H1 (cell line): ENCODE data around the gene CDC73. TPM values are rescaled to one million over a fixed set of nuclear protein-coding genes. Genes with fewer than 3 reads are reported as not detected.

ENCODE experiments used
- CTCF ChIA-PET: fragments of 300-600 bp; sonication (Branson Sonifier 250); formaldehyde crosslinking; loops from one replicate; lab custom pipeline; 2021; ENCODE audit not compliant: partially characterized antibody; lab: Charles Lee
- POLR2A ChIA-PET: fragments of 300-600 bp; sonication (Branson Sonifier 250); formaldehyde crosslinking; loops from one replicate; lab custom pipeline; 2021; ENCODE audit warnings: inconsistent platforms; ENCODE audit not compliant: partially characterized antibody; lab: Charles Lee
- DNase-seq, 2 experiments: peaks; one replicate each; pipeline versions ENCODE4 v3.0.0 to v3.0.0-alpha.2; 2010 to 2022; ENCODE audit warnings: low spot score in 2 of 2, low read depth in 1 of 2, mixed read lengths in 1 of 2
- FAIRE-seq: peaks from 2 replicates; lab custom pipeline; 2011; peaks lifted over from hg19 to GRCh38; lab: Jason Lieb, UNC
- H2AFZ ChIP-seq: 2 replicates; pipeline ENCODE4 v1.8.1; 2012; ENCODE audit warnings: low read length, inconsistent platforms
- H2AK5ac ChIP-seq: 2 replicates; pipeline ENCODE4 v1.6.1; 2013; ENCODE audit warnings: low read depth, low read length
- H2BK120ac ChIP-seq: replicated peaks from 2 replicates; pipeline ENCODE3; 2013; ENCODE audit warnings: low read depth, low read length, inconsistent platforms
- H2BK12ac ChIP-seq: 2 replicates; pipeline ENCODE4 v1.6.1; 2013; ENCODE audit warnings: low read depth, low read length
- H2BK15ac ChIP-seq: 2 replicates; pipeline ENCODE4 v1.6.1; 2013; ENCODE audit warnings: low read length
- H2BK20ac ChIP-seq: 2 replicates; pipeline ENCODE4 v1.6.1; 2013; ENCODE audit warnings: low read length
- H2BK5ac ChIP-seq: 2 replicates; pipeline ENCODE4 v1.6.1; 2013; ENCODE audit warnings: low read depth, low read length
- H3K14ac ChIP-seq: 2 replicates; pipeline ENCODE4 v1.6.1; 2013; ENCODE audit warnings: inconsistent platforms; ENCODE audit not compliant: insufficient read length
- H3K18ac ChIP-seq: 2 replicates; pipeline ENCODE4 v1.6.1; 2013; ENCODE audit warnings: low read length; ENCODE audit errors: extremely low read depth
- H3K23ac ChIP-seq: 2 replicates; pipeline ENCODE4 v1.6.1; 2013; ENCODE audit warnings: inconsistent platforms; ENCODE audit not compliant: insufficient read length
- H3K23me2 ChIP-seq: 2 replicates; pipeline ENCODE4 v1.6.1; 2013; ENCODE audit warnings: low read depth, low read length
- H3K27ac ChIP-seq: 2 replicates; pipeline ENCODE4 v1.6.1; 2011; ENCODE audit warnings: low read depth, low read length, inconsistent platforms
- H3K27me3 ChIP-seq, 4 experiments: replicated peaks in 1 of 4; 1 replicate in 1 of 4; 2 replicates in 3 of 4; pipeline versions ENCODE4 v1.6.1 to v1.8.1; 2011 to 2013; ENCODE audit warnings: low read length in 3 of 4, mild to moderate bottlenecking in 3 of 4, inconsistent platforms in 2 of 4, mixed read lengths in 2 of 4, moderate library complexity in 1 of 4; ENCODE audit not compliant: control insufficient read depth in 3 of 4, insufficient read depth in 3 of 4; ENCODE audit errors: extremely low read depth in 1 of 4
- H3K36me3 ChIP-seq, 4 experiments: 2 replicates each; pipeline versions ENCODE4 v1.6.1 to v1.8.1; 2011 to 2013; ENCODE audit warnings: mild to moderate bottlenecking in 4 of 4, low read length in 3 of 4, moderate library complexity in 2 of 4, control low read depth in 1 of 4, inconsistent platforms in 1 of 4; ENCODE audit not compliant: insufficient read depth in 4 of 4, control insufficient read depth in 2 of 4
- H3K4ac ChIP-seq: replicated peaks from 2 replicates; pipeline ENCODE3; 2013; ENCODE audit warnings: low read length, low read depth, mixed read lengths, inconsistent platforms; ENCODE audit not compliant: insufficient read length
- H3K4me1 ChIP-seq, 4 experiments: replicated peaks in 1 of 4; 1 replicate in 1 of 4; 2 replicates in 3 of 4; pipeline versions ENCODE4 v1.6.1 to v1.8.1; 2011 to 2013; ENCODE audit warnings: low read length in 3 of 4, inconsistent platforms in 2 of 4, mixed read lengths in 1 of 4; ENCODE audit not compliant: insufficient read depth in 4 of 4, control insufficient read depth in 3 of 4
- H3K4me2 ChIP-seq, 2 experiments: 2 replicates each; pipeline versions ENCODE4 v1.6.1 to v1.8.1; 2011 to 2013; ENCODE audit warnings: low read depth in 2 of 2, low read length in 2 of 2, control low read depth in 1 of 2, inconsistent platforms in 1 of 2, mild to moderate bottlenecking in 1 of 2; ENCODE audit not compliant: insufficient read depth in 1 of 2
- H3K4me3 ChIP-seq, 4 experiments: fragments of 200-600, 300-600 bp in 1 of 4; sonication (generic), shearing (Covaris generic), sonication (Bioruptor Twin) in 1 of 4; 2 replicates each; pipeline versions ENCODE4 v1.5.1 to v1.8.1; 2011 to 2016; ENCODE audit warnings: low read length in 4 of 4, low read depth in 3 of 4, control low read depth in 2 of 4, inconsistent platforms in 2 of 4, mild to moderate bottlenecking in 2 of 4, mixed read lengths in 1 of 4, moderate library complexity in 1 of 4; ENCODE audit not compliant: insufficient read depth in 2 of 4; ENCODE audit errors: extremely low read depth in 1 of 4
- H3K56ac ChIP-seq: replicated peaks from 2 replicates; pipeline ENCODE3; 2013; ENCODE audit warnings: low read depth, mild to moderate bottlenecking, mixed read lengths, low read length, inconsistent platforms; ENCODE audit not compliant: insufficient read length
- H3K79me1 ChIP-seq: 2 replicates; pipeline ENCODE4 v1.6.1; 2013; ENCODE audit warnings: low read depth, low read length, control low read depth
- H3K79me2 ChIP-seq, 2 experiments: 2 replicates each; pipeline versions ENCODE4 v1.6.1 to v1.8.1; 2012 to 2013; ENCODE audit warnings: low read length in 2 of 2, mild to moderate bottlenecking in 2 of 2, inconsistent platforms in 1 of 2; ENCODE audit not compliant: insufficient read depth in 2 of 2, control insufficient read depth in 1 of 2
- H3K9ac ChIP-seq, 4 experiments: replicated peaks in 1 of 4; 1 replicate in 1 of 4; 2 replicates in 3 of 4; pipeline versions ENCODE4 v1.6.1 to v1.8.1; 2011 to 2013; ENCODE audit warnings: low read depth in 3 of 4, low read length in 3 of 4, control low read depth in 2 of 4, mild to moderate bottlenecking in 2 of 4, moderate library complexity in 2 of 4, inconsistent platforms in 1 of 4; ENCODE audit errors: extremely low read depth in 1 of 4
- H3K9me3 ChIP-seq, 2 experiments: 2 replicates each; pipeline versions ENCODE4 v1.6.1 to v1.8.1; 2012 to 2013; ENCODE audit warnings: mild to moderate bottlenecking in 2 of 2, moderate library complexity in 2 of 2, control low read depth in 1 of 2, inconsistent platforms in 1 of 2, low read depth in 1 of 2, low read length in 1 of 2, mixed read lengths in 1 of 2; ENCODE audit not compliant: insufficient read depth in 2 of 2
- H4K20me1 ChIP-seq, 2 experiments: replicated peaks in 1 of 2; 2 replicates each; pipeline versions ENCODE3 to v1.8.1; 2011 to 2013; ENCODE audit warnings: inconsistent platforms in 2 of 2, low read length in 2 of 2, mild to moderate bottlenecking in 1 of 2; ENCODE audit not compliant: insufficient read depth in 2 of 2, control insufficient read depth in 1 of 2
- H4K5ac ChIP-seq: 2 replicates; pipeline ENCODE4 v1.6.1; 2013; ENCODE audit warnings: low read length, low read depth, mixed read lengths, inconsistent platforms; ENCODE audit not compliant: insufficient read length
- H4K8ac ChIP-seq: 2 replicates; pipeline ENCODE4 v1.8.0; 2013; ENCODE audit warnings: mild to moderate bottlenecking, moderate library complexity, low read length, inconsistent platforms; ENCODE audit not compliant: insufficient read depth; ENCODE audit errors: extremely low read depth
- H4K91ac ChIP-seq: replicated peaks from 2 replicates; pipeline ENCODE3; 2013; ENCODE audit warnings: low read length, mixed read lengths, inconsistent platforms; ENCODE audit not compliant: insufficient read length
- BACH1 ChIP-seq: IDR thresholded peaks from 2 replicates; pipeline ENCODE4 v1.6.1; 2012; ENCODE audit warnings: low read length, improper control_type of control experiment
- CHD1 ChIP-seq: IDR thresholded peaks from 2 replicates; pipeline ENCODE4 v1.6.1; 2012; ENCODE audit warnings: low read depth, low read length, improper control_type of control experiment
- EZH2 ChIP-seq: fragments of 200-600 bp; sonication (generic); IDR thresholded peaks from 2 replicates; pipeline ENCODE4 v1.7.1; 2012; ENCODE audit warnings: low read depth, mild to moderate bottlenecking, moderate library complexity, low read length, inconsistent platforms; ENCODE audit not compliant: severe bottlenecking
- HDAC2 ChIP-seq, 2 experiments: fragments of 300-600 bp in 1 of 2; sonication (generic) in 1 of 2; IDR thresholded peaks; 2 replicates each; pipeline ENCODE4 v1.6.1; 2011 to 2012; ENCODE audit warnings: low read depth in 2 of 2, low read length in 2 of 2, mild to moderate bottlenecking in 2 of 2, moderate library complexity in 2 of 2, borderline replicate concordance in 1 of 2, inconsistent platforms in 1 of 2
- JUND ChIP-seq: IDR thresholded peaks from 2 replicates; pipeline ENCODE4 v1.6.1; 2011; ENCODE audit warnings: mild to moderate bottlenecking, improper control_type of control experiment, low read length
- NRF1 ChIP-seq: IDR thresholded peaks from 2 replicates; pipeline ENCODE4 v1.6.1; 2011; ENCODE audit warnings: mild to moderate bottlenecking, low read depth, low read length, improper control_type of control experiment
- POLR2A ChIP-seq, 2 experiments: IDR thresholded peaks; 1 replicate in 1 of 2; 2 replicates in 1 of 2; pipeline ENCODE4 v1.6.1; 2011; ENCODE audit warnings: low read depth in 2 of 2, low read length in 2 of 2, mild to moderate bottlenecking in 2 of 2; ENCODE audit errors: control extremely low read depth in 1 of 2
- RBBP5 ChIP-seq: IDR thresholded peaks from 2 replicates; pipeline ENCODE4 v1.7.1; 2012; ENCODE audit warnings: low read depth, mild to moderate bottlenecking, inconsistent platforms, low read length, moderate library complexity, borderline replicate concordance
- SIN3A ChIP-seq, 2 experiments: IDR thresholded peaks in 1 of 2; conservative IDR thresholded peaks in 1 of 2; 2 replicates each; pipeline ENCODE4 v1.6.1; 2011 to 2012; ENCODE audit warnings: low read length in 2 of 2, improper control_type of control experiment in 1 of 2, low read depth in 1 of 2, mild to moderate bottlenecking in 1 of 2
- TAF7 ChIP-seq: optimal IDR thresholded peaks from 2 replicates; pipeline ENCODE3; 2011; ENCODE audit warnings: low read depth, mild to moderate bottlenecking, inconsistent platforms, low read length, moderate library complexity, borderline replicate concordance
- TEAD4 ChIP-seq: IDR thresholded peaks from 2 replicates; pipeline ENCODE4 v1.6.1; 2012; ENCODE audit warnings: low read depth, low read length, inconsistent platforms, mixed read lengths
- YY1 ChIP-seq: IDR thresholded peaks from 2 replicates; pipeline ENCODE4 v1.6.1; 2011; ENCODE audit warnings: low read depth, mild to moderate bottlenecking, low read length
- WGBS, 2 experiments: shearing (Covaris generic) in 1 of 2; methylation state at CpG; one replicate each; pipeline versions ENCODE4 v1.1.6 to v1.1.7; 2013 to 2015; ENCODE audit warnings: low lambda C conversion rate in 2 of 2, mixed read lengths in 2 of 2, inconsistent platforms in 1 of 2, low coverage in 1 of 2, missing lambda C conversion rate in 1 of 2; ENCODE audit not compliant: insufficient replicate concordance in 2 of 2, insufficient coverage in 1 of 2, insufficient read length in 1 of 2; ENCODE audit errors: extremely low coverage in 1 of 2, missing lambda C conversion rate in 1 of 2; 5-methylcytosine and 5-hydroxymethylcytosine counted together
- polyA plus RNA-seq, 7 experiments: library from polyadenylated mRNA; depleted of rRNA in 3 of 7; stranded (reverse) in 5 of 7; unstranded in 2 of 7; fragments of >200 nt in 5 of 7; fragments of 200-250 nt in 2 of 7; gene quantifications; 1 replicate in 5 of 7; 2 replicates in 1 of 7; 4 replicates in 1 of 7; pipeline versions ENCODE4 v1.2.1 to v1.2.3, GENCODE V29; 2011 to 2013; ENCODE audit warnings: missing spikeins in 2 of 7, mixed read lengths in 2 of 7
- total RNA-seq: library from RNA; stranded (reverse); fragmentation: NEBNext Ultra II Directional; extraction: Animal tissue kit (Norgen Biotek cat#: 25700); gene quantifications from 2 replicates; pipeline ENCODE4 v1.2.1, GENCODE V29; 2021
- TF ChIP-seq, protein P1 (sequence below): IDR thresholded peaks from 2 replicates; pipeline ENCODE4 v1.6.1; 2011; ENCODE audit warnings: low read depth, mild to moderate bottlenecking, low read length; ENCODE audit not compliant: insufficient read depth
- TF ChIP-seq, protein P2 (sequence below): IDR thresholded peaks from 2 replicates; pipeline ENCODE4 v1.6.1; 2012; ENCODE audit warnings: inconsistent platforms

CDC73 gene
- total and polyA plus RNA-seq, 2 of the 8 experiments (the other 6 are each of a cell fraction or from before 2014, with no cell fraction given): 9.8 to 64.0 TPM

DNA sequence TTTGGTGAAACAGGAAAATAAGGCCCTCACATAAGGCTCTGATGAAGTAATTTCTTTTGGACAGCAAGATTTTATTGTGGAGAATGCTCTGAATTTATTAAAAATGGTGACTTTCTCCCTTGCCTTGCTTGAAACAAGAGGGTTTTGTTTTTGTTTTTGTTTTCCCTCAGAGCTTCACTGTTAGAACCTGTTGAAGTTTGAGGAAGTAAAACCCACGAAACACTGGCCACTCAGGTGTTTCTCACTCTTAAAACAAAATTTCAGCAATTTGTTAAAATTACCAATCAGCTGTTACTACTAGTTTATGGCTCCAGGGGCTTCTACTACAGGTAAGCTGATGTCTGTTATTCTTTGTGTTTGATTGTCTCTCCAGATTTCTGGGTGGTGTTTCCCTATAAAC lies 177.2 kb downstream of the CDC73 start:
- H3K14ac ChIP-seq: no peak overlapping the region
- H3K9ac ChIP-seq: no peak overlapping the region
- H4K91ac ChIP-seq: no peak overlapping the region
- CTCF ChIA-PET: no interaction called here
- no peak for FAIRE-seq
- H3K18ac ChIP-seq: no peak overlapping the region
- no peaks in the 10 kb centered on the region for H3K79me1 ChIP-seq
- no peaks in the 10 kb centered on the region for H3K23me2 ChIP-seq
- POLR2A ChIA-PET: no interaction called here
- H2AK5ac ChIP-seq: no peak overlapping the region
- no peak overlapping the region for H3K4ac ChIP-seq
- H2BK15ac ChIP-seq: no peak overlapping the region
- no peak overlapping the region for H3K23ac ChIP-seq
- no peaks in the 10 kb centered on the region for H3K36me3 ChIP-seq
- no peak overlapping the region for H3K4me3 ChIP-seq
- no peaks in the 10 kb centered on the region for H3K9me3 ChIP-seq
- no peak overlapping the region for H3K56ac ChIP-seq
- no peaks in the 10 kb centered on the region for H3K27me3 ChIP-seq
- H2BK120ac ChIP-seq: no peak overlapping the region
- H2BK12ac ChIP-seq: no peak overlapping the region
- H4K8ac ChIP-seq: no peak overlapping the region
- TF ChIP-seq NRF1 (no peak), YY1 (no peak), JUND (no peak), HDAC2 (IDR thresholded peaks at IDR 0.05; ENCODE audit: borderline replicate concordance in 1 of 2, low read depth in 2 of 2, low read length in 2 of 2) (no peak), TAF7 (no peak), POLR2A (IDR thresholded peaks at IDR 0.05; ENCODE audit: control extremely low read depth in 1 of 2, low read depth in 2 of 2, low read length in 2 of 2) (no peak), SIN3A (conservative IDR thresholded peaks at IDR 0.05 in 1 of 2, IDR thresholded peaks at IDR 0.05 in 1 of 2; ENCODE audit: low read depth in 1 of 2, low read length in 2 of 2) (no peak), TEAD4 (no peak), RBBP5 (no peak), CHD1 (no peak), EZH2 (no peak), BACH1 (no peak)
- TF ChIP-seq, protein P1, sequence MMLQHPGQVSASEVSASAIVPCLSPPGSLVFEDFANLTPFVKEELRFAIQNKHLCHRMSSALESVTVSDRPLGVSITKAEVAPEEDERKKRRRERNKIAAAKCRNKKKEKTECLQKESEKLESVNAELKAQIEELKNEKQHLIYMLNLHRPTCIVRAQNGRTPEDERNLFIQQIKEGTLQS: no peak
- TF ChIP-seq, protein P2, sequence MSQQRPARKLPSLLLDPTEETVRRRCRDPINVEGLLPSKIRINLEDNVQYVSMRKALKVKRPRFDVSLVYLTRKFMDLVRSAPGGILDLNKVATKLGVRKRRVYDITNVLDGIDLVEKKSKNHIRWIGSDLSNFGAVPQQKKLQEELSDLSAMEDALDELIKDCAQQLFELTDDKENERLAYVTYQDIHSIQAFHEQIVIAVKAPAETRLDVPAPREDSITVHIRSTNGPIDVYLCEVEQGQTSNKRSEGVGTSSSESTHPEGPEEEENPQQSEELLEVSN: no peak
- WGBS, 2 experiments: 94% methylated on average over 1 of the region's 1 CpG; no CpG with 5 or more reads in 1 of the 2 experiments
- no peak for DNase-seq
- no peaks in the 10 kb centered on the region for H3K4me1 ChIP-seq
- H4K20me1 ChIP-seq: no peaks in the 10 kb centered on the region
- no peak overlapping the region for H2AFZ ChIP-seq
- no peak overlapping the region for H2BK20ac ChIP-seq
- no peak overlapping the region for H4K5ac ChIP-seq
- H3K4me2 ChIP-seq: no peak overlapping the region
- no peaks in the 10 kb centered on the region for H3K79me2 ChIP-seq
- no peak overlapping the region for H2BK5ac ChIP-seq
- no peak overlapping the region for H3K27ac ChIP-seq
